ENCODE results near the gene PHAX. TPM values are rescaled to one million over a fixed set of nuclear protein-coding genes. Genes with fewer than 3 reads are reported as not detected.
"Not testable (repeated sequence)": the region's sequence is repeated elsewhere in the genome, so short reads cannot be mapped to it uniquely, and the experiment has no call there.

The PHAX gene
- polyA plus RNA-seq, 3 donors = 4.8 to 37.6 (median 19.3) TPM

GRCh38 chr5:126647071-126647470, 46.3 kb downstream of the PHAX start:
- Histone ChIP-seq H3K27me3 (ENCODE audit: control insufficient read depth in 2 of 2, insufficient read depth in 2 of 2, low read length in 2 of 2) (no peaks in the 10 kb centered on the region), H4K20me1 (ENCODE audit: insufficient read depth, low read length) (no peaks in the 10 kb centered on the region), H3K4me1 (ENCODE audit: control insufficient read depth in 1 of 2, insufficient read depth in 2 of 2, low read length in 2 of 2) (no peaks in the 10 kb centered on the region), H3K27ac (ENCODE audit: low read depth in 1 of 2, low read length in 2 of 2) (no peak overlapping the region), H3K36me3 (replicated peaks in 1 of 2; ENCODE audit: control insufficient read depth in 1 of 2, insufficient read depth in 2 of 2, low read length in 2 of 2) (no peaks in the 10 kb centered on the region), H3K9me3 (replicated peaks in 1 of 2; ENCODE audit: control insufficient read depth in 1 of 2, insufficient read depth in 1 of 2, low read length in 2 of 2) (peaks cover 9 to 13% of the 10 kb centered on the region in 2 donors), H3K4me3 (replicated peaks in 1 of 3; ENCODE audit: low read depth in 2 of 3, low read length in 3 of 3) (no peak overlapping the region), H3K4me2 (replicated peaks; ENCODE audit: extremely low read depth, low read length, poor library complexity, severe bottlenecking) (no peak overlapping the region), H3K9ac (ENCODE audit: insufficient read depth, low read length, poor library complexity, severe bottlenecking) (no peak overlapping the region), H3K79me2 (ENCODE audit: insufficient read depth, low read length) (no peaks in the 10 kb centered on the region), H2AFZ (ENCODE audit: insufficient read depth, low read depth, low read length, poor library complexity, severe bottlenecking) (no peak overlapping the region)
- TF ChIP-seq CTCF (IDR thresholded peaks at IDR 0.05) = no peak
- no peak for DNase-seq
- no peaks in the 10 kb centered on the region for H3K36me3 Mint-ChIP-seq
- H3K4me1 Mint-ChIP-seq = peaks cover 2% of the 10 kb centered on the region
- intact Hi-C loops (cut with micrococcal nuclease) = no loop called here
- H3K27me3 Mint-ChIP-seq (ENCODE audit: low read depth in 3 of 3) = peaks cover 0 to 4% (median 3%) of the 10 kb centered on the region in 3 donors
- no peak overlapping the region for H3K27ac Mint-ChIP-seq
- no peak overlapping the region for H3K4me3 Mint-ChIP-seq
- peaks cover 5 to 32% (median 18%) of the 10 kb centered on the region in 7 donors for H3K9me3 Mint-ChIP-seq

- H3K27ac ChIP-seq (ENCODE audit: low read depth in 1 of 2, low read length in 2 of 2) = no peak overlapping the region
- intact Hi-C loops (cut with micrococcal nuclease) = no loop called here
- no peaks in the 10 kb centered on the region for H3K27me3 ChIP-seq (ENCODE audit: control insufficient read depth in 2 of 2, insufficient read depth in 2 of 2, low read length in 2 of 2)
- peaks cover 9 to 13% of the 10 kb centered on the region in 2 donors for H3K9me3 ChIP-seq (replicated peaks in 1 of 2; ENCODE audit: control insufficient read depth in 1 of 2, insufficient read depth in 1 of 2, low read length in 2 of 2)
- H3K9me3 Mint-ChIP-seq = peaks cover 5 to 32% (median 18%) of the 10 kb centered on the region in 7 donors
- peaks cover 3% of the 10 kb centered on the region for H3K4me1 Mint-ChIP-seq
- no peak overlapping the region for H3K27ac Mint-ChIP-seq
- DNase-seq = no peak
- 100% methylated on average over 2 of the region's 4 CpGs for WGBS (ENCODE audit: insufficient coverage)
- no peaks in the 10 kb centered on the region for H3K4me1 ChIP-seq (ENCODE audit: control insufficient read depth in 1 of 2, insufficient read depth in 2 of 2, low read length in 2 of 2)
- H3K27me3 Mint-ChIP-seq (ENCODE audit: low read depth in 3 of 3) = peaks cover 0 to 3% (median 2%) of the 10 kb centered on the region in 3 donors
- no peaks in the 10 kb centered on the region for H4K20me1 ChIP-seq (ENCODE audit: insufficient read depth, low read length)
- no peaks in the 10 kb centered on the region for H3K36me3 ChIP-seq (replicated peaks in 1 of 2; ENCODE audit: control insufficient read depth in 1 of 2, insufficient read depth in 2 of 2, low read length in 2 of 2)
- H3K4me3 Mint-ChIP-seq = no peak overlapping the region
- no peak for TF ChIP-seq CTCF (IDR thresholded peaks at IDR 0.05)
- H3K9ac ChIP-seq (ENCODE audit: insufficient read depth, low read length, poor library complexity, severe bottlenecking) = no peak overlapping the region
- no peak overlapping the region for H3K4me2 ChIP-seq (replicated peaks; ENCODE audit: extremely low read depth, low read length, poor library complexity, severe bottlenecking)
- no peak overlapping the region for H2AFZ ChIP-seq (ENCODE audit: insufficient read depth, low read depth, low read length, poor library complexity, severe bottlenecking)
- no peaks in the 10 kb centered on the region for H3K79me2 ChIP-seq (ENCODE audit: insufficient read depth, low read length)
- no peaks in the 10 kb centered on the region for H3K36me3 Mint-ChIP-seq
- H3K4me3 ChIP-seq (replicated peaks in 1 of 3; ENCODE audit: low read depth in 2 of 3, low read length in 3 of 3) = no peak overlapping the region
These were observed 47.7 kb downstream of the PHAX start for GRCh38 chr5:126648471-126648870.

- H3K36me3 ChIP-seq (replicated peaks in 1 of 2; ENCODE audit: control insufficient read depth in 1 of 2, insufficient read depth in 2 of 2, low read length in 2 of 2); H3K27me3 ChIP-seq (ENCODE audit: control insufficient read depth in 2 of 2, insufficient read depth in 2 of 2, low read length in 2 of 2); H2AFZ ChIP-seq (ENCODE audit: insufficient read depth, low read depth, low read length, poor library complexity, severe bottlenecking); intact Hi-C loops (cut with micrococcal nuclease); H3K27me3 Mint-ChIP-seq (ENCODE audit: low read depth in 3 of 3); H3K4me1 Mint-ChIP-seq; DNase-seq; H3K27ac ChIP-seq (ENCODE audit: low read depth in 1 of 2, low read length in 2 of 2); H3K4me2 ChIP-seq (replicated peaks; ENCODE audit: extremely low read depth, low read length, poor library complexity, severe bottlenecking); H3K27ac Mint-ChIP-seq; H4K20me1 ChIP-seq (ENCODE audit: insufficient read depth, low read length); H3K79me2 ChIP-seq (ENCODE audit: insufficient read depth, low read length); H3K36me3 Mint-ChIP-seq; H3K4me3 ChIP-seq (replicated peaks in 1 of 3; ENCODE audit: low read depth in 2 of 3, low read length in 3 of 3); H3K4me1 ChIP-seq (ENCODE audit: control insufficient read depth in 1 of 2, insufficient read depth in 2 of 2, low read length in 2 of 2); H3K9ac ChIP-seq (ENCODE audit: insufficient read depth, low read length, poor library complexity, severe bottlenecking); H3K4me3 Mint-ChIP-seq: not testable (repeated sequence)
- 91% methylated on average over 3 of the region's 7 CpGs for WGBS (ENCODE audit: insufficient coverage)
- peaks cover 9 to 13% of the 10 kb centered on the region in 2 donors for H3K9me3 ChIP-seq (replicated peaks in 1 of 2; ENCODE audit: control insufficient read depth in 1 of 2, insufficient read depth in 1 of 2, low read length in 2 of 2)
- H3K9me3 Mint-ChIP-seq = peaks cover 5 to 29% (median 16%) of the 10 kb centered on the region in 7 donors
These were observed 48.3 kb downstream of the PHAX start for GRCh38 chr5:126649057-126649456.
